ENCODE data around the gene UTY.

DNA sequence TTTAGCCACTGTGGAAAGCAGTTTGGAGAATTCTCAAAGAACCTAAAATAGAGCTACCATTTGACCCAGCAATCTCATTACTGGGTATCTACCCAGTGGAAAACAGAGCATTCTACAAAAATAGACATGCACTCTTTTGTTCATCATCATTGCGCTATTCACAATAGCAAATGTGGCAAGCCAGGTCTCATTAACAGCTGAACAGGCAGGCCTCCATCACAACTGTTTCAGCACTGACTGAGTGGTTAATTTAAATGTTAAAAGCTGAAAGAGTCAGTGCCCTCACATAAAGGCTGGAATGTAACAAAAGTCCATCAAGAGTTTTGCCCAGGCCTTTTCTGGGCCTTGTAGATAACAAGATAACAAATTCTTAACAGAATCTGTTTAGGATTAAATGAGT lies 166.9 kb downstream of the UTY start:
- no peak for TF ChIP-seq CTCF (IDR thresholded peaks at IDR 0.05; ENCODE audit: poor library complexity)
- no peak for TF ChIP-seq EZH2 (IDR thresholded peaks at IDR 0.05; ENCODE audit: borderline replicate concordance)
- TF ChIP-seq EZH2phosphoT487 (IDR thresholded peaks at IDR 0.05; ENCODE audit: low read depth, severe bottlenecking, unreplicated experiment) = no peak

All from hepatocyte (in vitro differentiated cells).